HepG2 (cell line): ENCODE results near the gene FOXJ2. TPM values are rescaled to one million over a fixed set of nuclear protein-coding genes. Genes with fewer than 3 reads are reported as not detected.

Source experiments
- ATF4 ChIP-seq, 2 experiments: fragments of 450-650 bp in 1 of 2; sonication (generic) in 1 of 2; formaldehyde crosslinking; IDR thresholded peaks; 2 replicates each; pipeline versions ENCODE4 v1.5.0 to v1.8.0; 2020 to 2022; ENCODE audit warnings: mild to moderate bottlenecking in 1 of 2, missing genetic modification reagents in 1 of 2
- CREB1 ChIP-seq, 2 experiments: fragments of 450-650 bp in 1 of 2; IDR thresholded peaks; 2 replicates each; pipeline ENCODE4 v1.6.1; 2016 to 2017; ENCODE audit warnings: control low read depth in 1 of 2, mild to moderate bottlenecking in 1 of 2, missing compliant biosample characterization in 1 of 2, missing genetic modification characterization in 1 of 2
- CREBL2 ChIP-seq: sonication (generic); formaldehyde crosslinking; IDR thresholded peaks from 2 replicates; pipeline ENCODE4 v1.8.1; 2023; ENCODE audit warnings: missing genetic modification reagents, mild to moderate bottlenecking, borderline replicate concordance
- DDIT3 ChIP-seq: sonication (generic); formaldehyde crosslinking; IDR thresholded peaks from 2 replicates; pipeline ENCODE4 v1.4.0; 2020; ENCODE audit warnings: mild to moderate bottlenecking, missing genetic modification reagents
- DRAP1 ChIP-seq: IDR thresholded peaks from 2 replicates; pipeline ENCODE4 v1.6.1; 2016; ENCODE audit warnings: missing genetic modification reagents, missing compliant biosample characterization
- FOSL2 ChIP-seq: sonication (generic); formaldehyde crosslinking; IDR thresholded peaks from 2 replicates; pipeline ENCODE4 v1.4.0; 2020; ENCODE audit warnings: missing genetic modification reagents
- FOXM1 ChIP-seq: sonication (generic); formaldehyde crosslinking; IDR thresholded peaks from 2 replicates; pipeline ENCODE4 v1.5.0; 2020; ENCODE audit warnings: missing genetic modification reagents
- GTF3A ChIP-seq: sonication (generic); formaldehyde crosslinking; conservative IDR thresholded peaks from 2 replicates; pipeline ENCODE4 v1.4.0; 2020; ENCODE audit warnings: mild to moderate bottlenecking, missing genetic modification reagents
- HES4 ChIP-seq: sonication (generic); formaldehyde crosslinking; IDR thresholded peaks from 2 replicates; pipeline ENCODE4 v1.9.0; 2021; ENCODE audit warnings: mild to moderate bottlenecking, missing genetic modification reagents, borderline replicate concordance
- IRF2 ChIP-seq: IDR thresholded peaks from 2 replicates; pipeline ENCODE4 v1.6.1; 2018; ENCODE audit warnings: missing genetic modification reagents, missing compliant biosample characterization
- NAIF1 ChIP-seq: sonication (generic); formaldehyde crosslinking; IDR thresholded peaks from 2 replicates; pipeline ENCODE4 v1.5.0; 2020; ENCODE audit warnings: mild to moderate bottlenecking, missing genetic modification reagents, borderline replicate concordance
- U2AF2 ChIP-seq: fragments of 200-400 bp; formaldehyde crosslinking; IDR thresholded peaks from 2 replicates; pipeline ENCODE4 v1.6.1; 2017; ENCODE audit warnings: low read depth, mild to moderate bottlenecking, low read length
- ZFX ChIP-seq: sonication (generic); formaldehyde crosslinking; IDR thresholded peaks from 2 replicates; pipeline ENCODE4 v1.4.0; 2020; ENCODE audit warnings: mild to moderate bottlenecking, low read depth, missing genetic modification reagents, moderate library complexity
- ZNF33A ChIP-seq: sonication (generic); formaldehyde crosslinking; IDR thresholded peaks from 2 replicates; pipeline ENCODE4 v1.5.1; 2020; ENCODE audit warnings: missing genetic modification reagents, mild to moderate bottlenecking, moderate library complexity, borderline replicate concordance
- ZNF616 ChIP-seq: sonication (generic); formaldehyde crosslinking; IDR thresholded peaks from 2 replicates; pipeline ENCODE4 v1.5.0; 2020; ENCODE audit warnings: low read depth, mild to moderate bottlenecking, missing genetic modification reagents
- ZNF646 ChIP-seq: sonication (generic); formaldehyde crosslinking; IDR thresholded peaks from 2 replicates; pipeline ENCODE4 v1.9.0; 2021; ENCODE audit warnings: mild to moderate bottlenecking, missing genetic modification reagents
- polyA plus RNA-seq, 8 experiments: library from polyadenylated mRNA; depleted of rRNA in 3 of 8; stranded (reverse) in 7 of 8; unstranded in 1 of 8; fragments of >200 nt; fragmentation: Illumina TruSeq in 4 of 8; extraction: Trizol in 4 of 8; gene quantifications; 2 replicates each; pipeline versions ENCODE4 v1.2.1 to v1.2.3, GENCODE V29; 2011 to 2016; ENCODE audit warnings: low read depth in 4 of 8, missing spikeins in 1 of 8, mixed read lengths in 1 of 8; ENCODE audit not compliant: insufficient read depth in 1 of 8
- total RNA-seq, 5 experiments: library from RNA; depleted of rRNA; stranded (reverse); fragments of >200 nt; fragmentation: Illumina TruSeq; extraction: Trizol; gene quantifications; 2 replicates each; pipeline ENCODE4 v1.2.3, GENCODE V29; 2016; ENCODE audit warnings: low read depth in 1 of 5

FOXJ2 gene
- total and polyA plus RNA-seq, 2 of the 13 experiments (the other 11 are each of a cell fraction or from before 2014, with no cell fraction given), result 2.2 to 2.9 TPM

- no peak for TF ChIP-seq ATF4 (CRISPR knock-in tag; IDR thresholded peaks at IDR 0.05)
- no peak for TF ChIP-seq GTF3A (CRISPR knock-in tag)
- peak; percentile 28 for TF ChIP-seq FOSL2 (CRISPR knock-in tag)
- no peak for TF ChIP-seq CREB1 (IDR thresholded peaks at IDR 0.05)
- 0 out of 2 replicates have a peak, but pooled peaks have one; percentile 37 for TF ChIP-seq CREB1 (CRISPR knock-in tag; IDR thresholded peaks at IDR 0.05)
- peak; percentile 31; the same call in 1 of the 2 replicates for TF ChIP-seq ZFX (CRISPR knock-in tag)
- 0 out of 2 replicates have a peak, but pooled peaks have one; percentile 49 for TF ChIP-seq IRF2 (CRISPR knock-in tag)
- no peak for TF ChIP-seq ZNF616 (CRISPR knock-in tag)
- TF ChIP-seq ZNF33A (CRISPR knock-in tag), result no peak
- TF ChIP-seq CREBL2, result no peak
- TF ChIP-seq U2AF2, result no peak
- TF ChIP-seq HES4 (CRISPR knock-in tag), result no peak
- no peak for TF ChIP-seq NAIF1 (CRISPR knock-in tag)
- 0 out of 2 replicates have a peak, but pooled peaks have one; percentile 27 for TF ChIP-seq DRAP1 (CRISPR knock-in tag)
- TF ChIP-seq DDIT3 (CRISPR knock-in tag), result no peak
- TF ChIP-seq ZNF646 (CRISPR knock-in tag), result no peak
- TF ChIP-seq FOXM1 (CRISPR knock-in tag), result no peak
These were observed 37.1 kb upstream of the FOXJ2 start (continued) for GRCh38 chr12:7995266-7995963.
